ENCODE data around the gene COL6A2. TPM values are rescaled to one million over a fixed set of nuclear protein-coding genes. Genes with fewer than 3 reads are reported as not detected.
"Not testable (repeated sequence)": the region's sequence is repeated elsewhere in the genome, so short reads cannot be mapped to it uniquely, and the experiment has no call there.

COL6A2 gene
- total and polyA plus RNA-seq, 2 experiments from 2014 or later: 509 to 832 TPM

GRCh38 chr21:46100020-46100419, 2.1 kb downstream of the COL6A2 start:
- Histone ChIP-seq H3K27me3 (peaks cover 23% of the 10 kb centered on the region), H2AFZ (no peak overlapping the region), H4K20me1 (ENCODE audit: insufficient read depth, poor library complexity, severe bottlenecking) (peaks cover 23% of the 10 kb centered on the region), H3K4me1 (ENCODE audit: insufficient read depth) (peaks cover 6% of the 10 kb centered on the region), H3K4me3 (peak overlapping the region; percentile 18), H3K36me3 (replicated peaks; ENCODE audit: insufficient read depth, low read depth) (peaks cover 5% of the 10 kb centered on the region), H3K79me2 (peaks cover 68% of the 10 kb centered on the region), H3K4me2 (peak overlapping the region; percentile 95), H3K27ac (peak overlapping the region; percentile 87), H3K9me3 (ENCODE audit: low read depth) (peaks cover 14% of the 10 kb centered on the region), H3K9me2 (replicated peaks; ENCODE audit: insufficient read depth) (no peaks in the 10 kb centered on the region)
- 80% methylated on average over 6 of the region's 6 CpGs for WGBS (ENCODE audit: low lambda C conversion rate, missing lambda C conversion rate)
- TF ChIP-seq CTCF (IDR thresholded peaks at IDR 0.05; ENCODE audit: poor library complexity) (no peak), EZH2phosphoT487 (IDR thresholded peaks at IDR 0.05; ENCODE audit: low read depth, severe bottlenecking, unreplicated experiment) (no peak)
- no peak for DNase-seq (ENCODE audit: low spot score)

DNA sequence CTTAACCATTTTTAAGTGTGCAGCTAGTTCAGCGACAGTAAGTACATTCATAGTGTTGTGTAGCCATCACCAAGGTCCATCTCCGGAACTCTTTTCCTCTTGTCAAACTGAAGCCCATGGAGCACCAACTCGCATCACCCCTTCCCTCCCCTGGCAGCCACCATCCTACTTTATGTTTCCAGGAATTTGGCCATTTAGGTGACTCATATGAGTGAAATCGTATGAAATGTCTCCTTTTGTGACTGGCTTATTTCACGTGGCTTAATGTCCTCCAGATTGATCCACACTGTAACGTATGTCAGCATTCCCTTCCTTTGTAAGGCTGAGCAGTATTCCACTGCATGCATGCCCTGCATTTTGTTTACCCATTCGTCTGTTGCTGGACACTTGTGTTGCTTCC, 2.5 kb downstream of the COL6A2 start:
- Histone ChIP-seq H3K9me2 (replicated peaks; ENCODE audit: insufficient read depth) (no peaks in the 10 kb centered on the region), H3K4me1 (ENCODE audit: insufficient read depth) (peaks cover 6% of the 10 kb centered on the region), H4K20me1 (ENCODE audit: insufficient read depth, poor library complexity, severe bottlenecking) (peaks cover 23% of the 10 kb centered on the region), H3K27ac (peak overlapping the region; percentile 87), H2AFZ (no peak overlapping the region), H3K4me2 (peak overlapping the region; percentile 95), H3K79me2 (peaks cover 72% of the 10 kb centered on the region), H3K36me3 (replicated peaks; ENCODE audit: insufficient read depth, low read depth) (peaks cover 5% of the 10 kb centered on the region), H3K4me3 (no peak overlapping the region), H3K27me3 (peaks cover 23% of the 10 kb centered on the region), H3K9me3 (ENCODE audit: low read depth) (peaks cover 14% of the 10 kb centered on the region)
- DNase-seq (ENCODE audit: low spot score): peak; percentile 5
- TF ChIP-seq CTCF (IDR thresholded peaks at IDR 0.05; ENCODE audit: poor library complexity) (no peak), EZH2 (IDR thresholded peaks at IDR 0.05; ENCODE audit: borderline replicate concordance) (no peak), EZH2phosphoT487 (IDR thresholded peaks at IDR 0.05; ENCODE audit: low read depth, severe bottlenecking, unreplicated experiment) (no peak)
- WGBS (ENCODE audit: low lambda C conversion rate, missing lambda C conversion rate): 69% methylated on average over 7 of the region's 7 CpGs

- H3K79me2 ChIP-seq: peaks cover 76% of the 10 kb centered on the region
- no peak for DNase-seq (ENCODE audit: low spot score)
- H3K27ac ChIP-seq: peak overlapping the region; percentile 25
- H2AFZ ChIP-seq: no peak overlapping the region
- peak overlapping the region; percentile 95 for H3K4me2 ChIP-seq
- H3K9me2 ChIP-seq (replicated peaks; ENCODE audit: insufficient read depth): no peaks in the 10 kb centered on the region
- TF ChIP-seq EZH2phosphoT487 (IDR thresholded peaks at IDR 0.05; ENCODE audit: low read depth, severe bottlenecking, unreplicated experiment): no peak
- TF ChIP-seq CTCF (IDR thresholded peaks at IDR 0.05; ENCODE audit: poor library complexity): no peak
- no peak for TF ChIP-seq EZH2 (IDR thresholded peaks at IDR 0.05; ENCODE audit: borderline replicate concordance)
- H3K9me3 ChIP-seq (ENCODE audit: low read depth): peaks cover 14% of the 10 kb centered on the region
- H3K4me3 ChIP-seq: no peak overlapping the region
- peaks cover 23% of the 10 kb centered on the region for H4K20me1 ChIP-seq (ENCODE audit: insufficient read depth, poor library complexity, severe bottlenecking)
- 87% methylated on average over 4 of the region's 4 CpGs for WGBS (ENCODE audit: low lambda C conversion rate, missing lambda C conversion rate)
- H3K4me1 ChIP-seq (ENCODE audit: insufficient read depth): peaks cover 6% of the 10 kb centered on the region
- peaks cover 23% of the 10 kb centered on the region for H3K27me3 ChIP-seq
- peaks cover 5% of the 10 kb centered on the region for H3K36me3 ChIP-seq (replicated peaks; ENCODE audit: insufficient read depth, low read depth)
Measured at GRCh38 chr21:46100906-46101305, 3.0 kb downstream of the COL6A2 start.

DNA sequence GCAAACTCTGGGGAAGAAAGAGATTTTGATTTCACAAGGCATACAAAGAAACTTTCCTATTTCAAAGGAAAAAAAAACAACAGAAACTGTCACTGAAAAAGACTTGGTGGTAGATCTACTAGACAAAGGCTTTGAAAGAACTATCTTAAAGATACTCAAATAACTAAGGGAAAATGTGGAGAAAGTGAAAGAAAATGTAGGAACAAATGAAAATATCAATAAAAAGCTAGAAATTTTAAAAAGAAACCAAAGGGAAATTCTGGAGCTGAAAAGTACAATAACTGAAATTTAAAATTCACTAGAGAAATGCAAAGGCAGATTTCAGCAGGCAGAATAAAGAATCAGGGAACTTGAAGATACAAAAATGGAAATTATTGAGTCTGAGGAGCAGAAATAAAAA, 6.2 kb downstream of the COL6A2 start:
- Histone ChIP-seq H3K4me3 (no peak overlapping the region), H2AFZ (no peak overlapping the region), H3K27ac (no peak overlapping the region), H3K36me3 (replicated peaks; ENCODE audit: insufficient read depth, low read depth) (peaks cover 5% of the 10 kb centered on the region), H3K4me1 (ENCODE audit: insufficient read depth) (no peaks in the 10 kb centered on the region), H3K27me3 (peaks cover 18% of the 10 kb centered on the region), H3K4me2 (no peak overlapping the region), H3K9me3 (ENCODE audit: low read depth) (peaks cover 14% of the 10 kb centered on the region), H3K9me2 (replicated peaks; ENCODE audit: insufficient read depth) (no peaks in the 10 kb centered on the region), H4K20me1 (ENCODE audit: insufficient read depth, poor library complexity, severe bottlenecking) (peaks cover 19% of the 10 kb centered on the region), H3K79me2 (peaks cover 98% of the 10 kb centered on the region)
- TF ChIP-seq EZH2phosphoT487 (IDR thresholded peaks at IDR 0.05; ENCODE audit: low read depth, severe bottlenecking, unreplicated experiment) (no peak), EZH2 (IDR thresholded peaks at IDR 0.05; ENCODE audit: borderline replicate concordance) (no peak)
- no peak for DNase-seq (ENCODE audit: low spot score)

- peaks cover 22% of the 10 kb centered on the region for H4K20me1 ChIP-seq (ENCODE audit: insufficient read depth, poor library complexity, severe bottlenecking)
- H3K9me3 ChIP-seq (ENCODE audit: low read depth); H3K27ac ChIP-seq; DNase-seq (ENCODE audit: low spot score); H3K4me2 ChIP-seq; H3K27me3 ChIP-seq; H3K9me2 ChIP-seq (replicated peaks; ENCODE audit: insufficient read depth); H3K36me3 ChIP-seq (replicated peaks; ENCODE audit: insufficient read depth, low read depth); H3K4me1 ChIP-seq (ENCODE audit: insufficient read depth); H2AFZ ChIP-seq; H3K4me3 ChIP-seq: not testable (repeated sequence)
- H3K79me2 ChIP-seq: peaks cover 86% of the 10 kb centered on the region
- WGBS (ENCODE audit: low lambda C conversion rate, missing lambda C conversion rate): 53% methylated on average over 2 of the region's 2 CpGs
Measured at GRCh38 chr21:46107376-46107775, 9.5 kb downstream of the COL6A2 start.
